Stomach (tissue), 9 donors: ENCODE results near the gene DMC1. TPM values are rescaled to one million over a fixed set of nuclear protein-coding genes. Genes with fewer than 3 reads are reported as not detected.
A peak's percentile ranks its signal among the peaks of the same experiment; 100 is the strongest.

ENCODE experiments used
- DNase-seq, 2 donors: peaks; one replicate each; pipeline versions ENCODE4 v3.0.0 to v3.0.0-alpha.2; 2013 to 2019
- H3K27ac ChIP-seq, 5 donors: fragments of 200-600 bp in 4 of 5; sonication (generic) in 4 of 5; one replicate each; pipeline ENCODE4 v1.5.1; 2013 to 2019; ENCODE audit warnings: mild to moderate bottlenecking in 1 of 5, moderate library complexity in 1 of 5
- H3K27me3 ChIP-seq, 3 donors: fragments of 200-600 bp; sonication (generic); one replicate each; pipeline ENCODE4 v1.5.1; 2017 to 2019; ENCODE audit warnings: mixed run types in 1 of 3
- H3K36me3 ChIP-seq, 4 donors: fragments of 200-600 bp; sonication (generic); 1 replicate in 3 of 4; 2 replicates in 1 of 4; pipeline ENCODE4 v1.5.1; 2016 to 2019
- H3K4me1 ChIP-seq, 4 donors: fragments of 200-600 bp; sonication (generic); one replicate each; pipeline ENCODE4 v1.5.1; 2016 to 2019
- H3K4me3 ChIP-seq, 4 donors: fragments of 200-600 bp; sonication (generic) in 3 of 4; one replicate each; pipeline ENCODE4 v1.5.1; 2016 to 2019; ENCODE audit warnings: mild to moderate bottlenecking in 1 of 4
- H3K9me3 ChIP-seq, 4 donors: fragments of 200-600 bp; sonication (generic); one replicate each; pipeline ENCODE4 v1.5.1; 2016 to 2019
- EP300 ChIP-seq: sonication (generic); formaldehyde crosslinking; IDR thresholded peaks from one replicate; pipeline ENCODE4 v1.6.1; 2017; ENCODE audit warnings: antibody characterized with exemption
- POLR2A ChIP-seq, 4 donors: fragments of 450-650 bp; IDR thresholded peaks; one replicate each; pipeline ENCODE4 v1.6.1; 2016; ENCODE audit warnings: antibody characterized with exemption in 4 of 4, control low read depth in 2 of 4, mild to moderate bottlenecking in 1 of 4, moderate library complexity in 1 of 4
- POLR2AphosphoS5 ChIP-seq, 3 donors: sonication (generic); formaldehyde crosslinking; IDR thresholded peaks; one replicate each; pipeline ENCODE4 v1.6.1; 2016; ENCODE audit warnings: antibody characterized with exemption in 3 of 3
- WGBS, 5 donors: extraction: QIAGEN DNeasy Blood & Tissue Kit in 3 of 5; methylation state at CpG; one replicate each; pipeline versions ENCODE4 v1.1.5 to v1.1.7; 2013 to 2018; 5-methylcytosine and 5-hydroxymethylcytosine counted together
- intact Hi-C: fragments of 100-400 bp; cut with DNase I; formaldehyde crosslinking; loops from one replicate; pipeline ENCODE4 v1.15.1; 2023; ENCODE audit warnings: low total_unique reads
- polyA plus RNA-seq, 3 donors: library from polyadenylated mRNA; stranded (reverse); fragments of 200-250 nt; gene quantifications; one replicate each; pipeline ENCODE4 v1.2.3, GENCODE V29; 2013
- total RNA-seq, 5 donors: library from RNA; depleted of rRNA; stranded (reverse); fragments of >200 nt; gene quantifications; one replicate each; pipeline versions ENCODE4 v1.1.0 to v1.2.3, GENCODE V29; 2014 to 2016
- TF ChIP-seq, protein P1 (sequence below), 7 experiments: fragments of 450-650 bp in 4 of 7; fragments of 200-600 bp in 3 of 7; sonication (generic) in 3 of 7; IDR thresholded peaks; one replicate each; pipeline ENCODE4 v1.5.1; 2016 to 2019; ENCODE audit warnings: antibody characterized with exemption in 7 of 7, control low read depth in 2 of 7, mild to moderate bottlenecking in 1 of 7
- donor health status: healthy with polysubstance abuse.
- donor health status: Bipolar disorder and iron deficiency.
- donor health status: healthy.

Gene DMC1
- total and polyA plus RNA-seq, 8 donors: 0.37 to 10.1 (median 0.45) TPM; not detected in 4

- no peaks in the 10 kb centered on the region for H3K9me3 ChIP-seq
- no peak for TF ChIP-seq POLR2A (IDR thresholded peaks at IDR 0.05)
- intact Hi-C loops: no loop called here
- no peaks in the 10 kb centered on the region for H3K4me1 ChIP-seq
- H3K27me3 ChIP-seq: no peaks in the 10 kb centered on the region
- no peak overlapping the region for H3K4me3 ChIP-seq
- peak in 1 of 2 donors; percentile 36 for DNase-seq
- 52 to 79% (median 75%) methylated on average over 1 of the region's 1 CpG for WGBS, 5 donors
- no peaks in the 10 kb centered on the region for H3K36me3 ChIP-seq
- no peak overlapping the region for H3K27ac ChIP-seq
These were observed 56.9 kb downstream of the DMC1 start for GRCh38 chr22:38513063-38513462.

DNA sequence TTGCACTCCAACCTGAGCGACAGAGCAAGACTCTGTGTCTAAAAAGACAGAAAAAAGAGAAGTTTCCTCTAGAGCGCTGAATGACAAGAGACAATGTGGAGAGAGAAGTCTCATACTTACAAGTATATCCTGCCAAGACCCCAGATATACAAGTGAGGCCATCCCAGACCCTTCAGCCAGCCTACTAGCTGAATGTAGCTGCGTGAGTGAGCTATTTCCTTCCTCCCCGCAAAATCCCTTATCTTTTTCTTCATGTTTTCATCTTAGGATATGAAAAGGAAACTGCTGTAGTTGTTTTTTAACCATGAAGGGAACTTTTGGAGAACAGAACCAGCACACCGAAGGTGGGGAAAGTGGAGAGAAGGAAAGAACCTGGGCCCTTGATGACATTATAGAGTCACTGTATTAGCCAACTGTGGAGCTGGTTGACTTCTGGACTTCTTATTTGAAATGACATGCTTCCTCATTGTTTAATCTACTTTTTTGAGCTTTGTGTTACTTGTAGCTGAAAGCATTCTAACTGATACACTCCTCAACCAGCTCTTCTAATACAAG is 59.5 kb downstream of the DMC1 start:
- 84 to 88% (median 86%) methylated on average over 5 of the region's 5 CpGs for WGBS, 5 donors
- Histone ChIP-seq H3K27ac (no peak overlapping the region), H3K4me1 (peaks cover 0 to 11% (median 0%) of the 10 kb centered on the region in 4 donors), H3K4me3 (no peak overlapping the region), H3K27me3 (no peaks in the 10 kb centered on the region), H3K36me3 (no peaks in the 10 kb centered on the region), H3K9me3 (no peaks in the 10 kb centered on the region)
- no peak for TF ChIP-seq POLR2AphosphoS5 (IDR thresholded peaks at IDR 0.05)
- TF ChIP-seq, protein P1, sequence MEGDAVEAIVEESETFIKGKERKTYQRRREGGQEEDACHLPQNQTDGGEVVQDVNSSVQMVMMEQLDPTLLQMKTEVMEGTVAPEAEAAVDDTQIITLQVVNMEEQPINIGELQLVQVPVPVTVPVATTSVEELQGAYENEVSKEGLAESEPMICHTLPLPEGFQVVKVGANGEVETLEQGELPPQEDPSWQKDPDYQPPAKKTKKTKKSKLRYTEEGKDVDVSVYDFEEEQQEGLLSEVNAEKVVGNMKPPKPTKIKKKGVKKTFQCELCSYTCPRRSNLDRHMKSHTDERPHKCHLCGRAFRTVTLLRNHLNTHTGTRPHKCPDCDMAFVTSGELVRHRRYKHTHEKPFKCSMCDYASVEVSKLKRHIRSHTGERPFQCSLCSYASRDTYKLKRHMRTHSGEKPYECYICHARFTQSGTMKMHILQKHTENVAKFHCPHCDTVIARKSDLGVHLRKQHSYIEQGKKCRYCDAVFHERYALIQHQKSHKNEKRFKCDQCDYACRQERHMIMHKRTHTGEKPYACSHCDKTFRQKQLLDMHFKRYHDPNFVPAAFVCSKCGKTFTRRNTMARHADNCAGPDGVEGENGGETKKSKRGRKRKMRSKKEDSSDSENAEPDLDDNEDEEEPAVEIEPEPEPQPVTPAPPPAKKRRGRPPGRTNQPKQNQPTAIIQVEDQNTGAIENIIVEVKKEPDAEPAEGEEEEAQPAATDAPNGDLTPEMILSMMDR (IDR thresholded peaks at IDR 0.05): no peak
- TF ChIP-seq POLR2A (IDR thresholded peaks at IDR 0.05): no peak
- no peak for TF ChIP-seq EP300
- DNase-seq: no peak
- intact Hi-C loops: no loop called here

- 0 to 1% (median 1%) methylated on average over 42 to 83 of the region's 83 CpGs for WGBS, 5 donors
- Histone ChIP-seq H3K27ac (peak within 1 kb of the TSS; percentile 98 to 100 (median 100)), H3K4me1 (peaks cover 22 to 45% (median 33%) of the 10 kb centered on the region in 4 donors), H3K27me3 (no peaks in the 10 kb centered on the region), H3K36me3 (peaks cover 0 to 21% (median 13%) of the 10 kb centered on the region in 4 donors), H3K9me3 (no peaks in the 10 kb centered on the region), H3K4me3 (peak within 1 kb of the TSS; percentile 66 to 87 (median 79))
- peak; percentile 96 to 99 for DNase-seq
- TF ChIP-seq, protein P1 (IDR thresholded peaks at IDR 0.05): peak in 2 of 7 experiments; percentile 18 to 25
- TF ChIP-seq EP300 (no peak), POLR2A (IDR thresholded peaks at IDR 0.05) (peak in 2 of 4 donors; percentile 29 to 41), POLR2AphosphoS5 (IDR thresholded peaks at IDR 0.05) (peak; percentile 48 to 90 (median 87))
- intact Hi-C loops: no loop called here
These were observed 63.6 kb downstream of the DMC1 start, which contains the start of gene DDX17 for GRCh38 chr22:38506118-38506962. Gene DDX17 (minus strand): TSS chr22:38506311.

DNA sequence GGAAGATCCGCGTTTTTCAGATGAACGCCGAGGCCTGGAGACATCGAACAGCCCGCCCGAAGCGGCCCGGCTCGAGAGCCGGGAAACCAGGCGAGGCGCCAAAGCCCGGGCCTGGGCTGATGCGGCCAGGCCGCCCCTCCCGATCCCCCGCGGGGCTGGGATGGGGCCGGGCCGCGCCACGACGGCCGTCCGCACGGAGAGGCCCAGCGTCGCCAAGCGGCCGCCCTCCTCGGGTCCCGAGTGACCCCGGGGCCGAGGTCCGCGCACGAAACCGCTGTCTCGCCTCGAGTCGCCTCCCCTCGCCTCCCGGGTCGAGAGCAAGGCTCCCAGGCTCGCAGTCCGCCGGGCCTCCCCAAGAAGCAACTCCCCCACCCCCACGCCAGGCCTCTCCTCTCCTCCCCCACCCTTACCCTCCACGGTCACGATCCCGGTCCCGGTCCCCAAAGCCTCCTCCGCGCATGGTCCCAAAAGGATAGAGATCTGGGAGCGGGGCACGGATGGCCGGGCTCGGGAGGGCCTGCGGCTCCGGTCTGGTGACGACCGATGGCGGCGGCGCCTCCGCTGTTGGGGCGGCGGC is 64.4 kb downstream of the DMC1 start:
- no peaks in the 10 kb centered on the region for H3K27me3 ChIP-seq
- intact Hi-C loops: no loop called here
- peak; percentile 79 to 89 for DNase-seq
- peaks cover 22 to 50% (median 36%) of the 10 kb centered on the region in 4 donors for H3K4me1 ChIP-seq
- peaks cover 0 to 27% (median 20%) of the 10 kb centered on the region in 4 donors for H3K36me3 ChIP-seq
- H3K9me3 ChIP-seq: no peaks in the 10 kb centered on the region
- WGBS, 5 donors: 0 to 1% (median 0%) methylated on average over 16 to 69 of the region's 69 CpGs
- peak overlapping the region; percentile 98 to 100 (median 100) for H3K27ac ChIP-seq
- TF ChIP-seq EP300 (no peak), POLR2AphosphoS5 (IDR thresholded peaks at IDR 0.05) (peak; percentile 43 to 76 (median 61)), POLR2A (IDR thresholded peaks at IDR 0.05) (no peak)
- peak overlapping the region; percentile 66 to 87 (median 79) for H3K4me3 ChIP-seq
